HG03521 (cell line): Measurements from ENCODE around the gene PCDHA5.

ENCODE experiments used
- ATAC-seq: cut with Tn5 transposase; IDR thresholded peaks from one replicate; pipeline ENCODE4 v1.9.1; 2021; ENCODE audit warnings: mild to moderate bottlenecking, moderate library complexity; ENCODE audit not compliant: unreplicated experiment

The PCDHA5 gene

DNA sequence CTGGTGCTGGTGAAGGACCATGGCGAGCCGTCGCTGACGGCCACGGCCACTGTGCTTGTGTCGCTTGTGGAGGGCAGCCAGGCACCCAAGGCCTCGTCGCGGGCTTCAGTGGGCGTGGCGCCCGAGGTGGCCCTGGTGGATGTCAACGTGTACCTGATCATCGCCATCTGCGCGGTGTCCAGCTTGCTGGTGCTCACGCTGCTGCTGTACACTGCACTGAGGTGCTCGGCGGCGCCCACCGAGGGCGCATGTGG is 36.5 kb downstream of the PCDHA5 start:
- ATAC-seq, result no peak

DNA sequence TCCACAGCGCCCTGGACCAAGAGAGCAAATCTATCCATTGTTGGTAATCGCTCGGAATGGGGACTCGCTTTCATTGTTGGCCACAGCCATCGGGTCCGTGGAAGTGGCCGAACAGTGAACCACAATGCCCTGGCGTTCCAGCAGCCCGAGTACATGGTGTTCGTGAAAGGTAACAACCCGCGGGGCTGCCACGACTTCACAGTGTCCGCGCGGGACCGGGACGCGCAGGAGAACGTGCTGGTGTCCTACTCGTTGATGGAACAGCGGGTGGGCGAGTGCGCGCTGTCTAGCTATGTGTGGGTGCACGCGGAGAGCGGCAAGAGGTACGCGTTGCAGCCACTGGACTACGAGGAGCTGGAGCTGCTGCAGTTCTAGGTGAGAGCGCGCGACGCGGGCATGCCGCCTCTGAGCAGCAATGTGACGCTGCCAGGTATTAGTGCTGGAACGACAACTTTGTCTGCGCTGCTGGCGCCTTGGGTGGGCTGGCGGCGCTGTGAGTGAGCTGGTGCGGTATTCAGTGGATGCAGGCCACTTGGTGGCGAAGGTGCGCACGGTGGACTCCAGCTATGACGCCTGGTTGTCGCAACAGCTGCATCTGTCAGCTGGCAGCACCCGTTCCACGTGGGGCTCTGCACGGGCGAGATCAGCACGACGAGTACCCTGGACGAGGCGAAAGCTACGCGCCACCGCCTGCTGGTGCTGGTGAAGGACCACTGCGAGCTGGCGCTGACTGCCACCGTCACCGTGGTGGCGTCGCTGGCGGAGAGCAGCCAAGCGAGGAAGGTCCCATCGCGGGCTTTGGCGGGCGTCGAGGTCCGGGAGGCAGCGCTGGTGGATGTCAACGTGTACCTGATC is 41.3 kb downstream of the PCDHA5 start:
- ATAC-seq, result no peak

DNA sequence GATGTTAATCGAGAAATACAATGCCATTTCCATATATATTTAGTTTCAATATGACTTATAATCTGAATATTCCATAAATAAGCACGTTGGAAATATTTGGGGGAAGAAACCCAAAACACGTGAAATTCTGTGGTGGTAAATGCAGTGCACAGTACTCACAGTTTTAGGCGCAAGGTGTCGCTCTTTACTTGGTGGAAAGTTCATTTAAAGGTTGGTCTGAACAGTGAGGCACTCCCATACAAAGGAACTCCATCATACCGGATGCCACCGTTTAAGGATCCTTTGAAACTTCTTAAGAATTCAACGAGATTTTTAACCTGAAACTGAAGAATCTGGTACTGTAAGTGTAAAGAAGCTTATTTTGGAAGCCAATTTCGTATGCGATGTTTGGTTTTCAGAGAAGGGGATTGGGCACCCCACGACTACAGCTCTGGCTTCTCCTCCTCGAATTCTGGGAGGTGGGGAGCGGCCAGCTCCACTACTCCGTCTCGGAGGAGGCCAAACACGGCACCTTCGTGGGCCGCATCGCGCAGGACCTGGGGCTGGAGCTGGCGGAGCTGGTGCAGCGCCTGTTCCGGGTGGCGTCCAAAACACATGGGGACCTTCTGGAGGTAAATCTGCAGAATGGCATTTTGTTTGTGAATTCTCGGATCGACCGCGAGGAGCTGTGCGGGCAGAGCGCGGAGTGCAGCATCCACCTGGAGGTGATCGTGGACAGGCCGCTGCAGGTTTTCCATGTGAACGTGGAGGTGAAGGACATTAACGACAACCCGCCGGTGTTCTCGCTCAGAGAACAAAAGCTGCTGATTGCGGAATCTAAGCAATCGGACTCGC is 47.5 kb downstream of the PCDHA5 start, which contains the start of gene PCDHA11:
TSS of gene PCDHA11 (plus strand) at position 237 of the 834 bp plus-strand sequence. CDS start at position 384, 147 bp downstream.
- no peak for ATAC-seq

DNA sequence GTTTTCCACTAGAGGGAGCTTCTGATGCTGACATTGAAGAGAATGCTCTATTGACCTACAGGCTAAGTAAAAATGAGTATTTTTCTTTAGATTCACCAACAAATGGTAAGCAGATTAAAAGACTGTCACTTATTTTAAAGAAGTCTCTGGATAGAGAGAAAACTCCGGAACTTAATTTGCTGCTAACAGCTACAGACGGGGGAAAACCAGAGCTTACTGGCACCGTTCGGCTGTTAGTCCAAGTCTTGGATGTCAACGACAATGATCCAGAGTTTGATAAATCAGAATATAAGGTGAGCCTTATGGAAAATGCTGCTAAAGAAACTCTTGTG is 48.1 kb downstream of the PCDHA5 start:
- no peak for ATAC-seq

DNA sequence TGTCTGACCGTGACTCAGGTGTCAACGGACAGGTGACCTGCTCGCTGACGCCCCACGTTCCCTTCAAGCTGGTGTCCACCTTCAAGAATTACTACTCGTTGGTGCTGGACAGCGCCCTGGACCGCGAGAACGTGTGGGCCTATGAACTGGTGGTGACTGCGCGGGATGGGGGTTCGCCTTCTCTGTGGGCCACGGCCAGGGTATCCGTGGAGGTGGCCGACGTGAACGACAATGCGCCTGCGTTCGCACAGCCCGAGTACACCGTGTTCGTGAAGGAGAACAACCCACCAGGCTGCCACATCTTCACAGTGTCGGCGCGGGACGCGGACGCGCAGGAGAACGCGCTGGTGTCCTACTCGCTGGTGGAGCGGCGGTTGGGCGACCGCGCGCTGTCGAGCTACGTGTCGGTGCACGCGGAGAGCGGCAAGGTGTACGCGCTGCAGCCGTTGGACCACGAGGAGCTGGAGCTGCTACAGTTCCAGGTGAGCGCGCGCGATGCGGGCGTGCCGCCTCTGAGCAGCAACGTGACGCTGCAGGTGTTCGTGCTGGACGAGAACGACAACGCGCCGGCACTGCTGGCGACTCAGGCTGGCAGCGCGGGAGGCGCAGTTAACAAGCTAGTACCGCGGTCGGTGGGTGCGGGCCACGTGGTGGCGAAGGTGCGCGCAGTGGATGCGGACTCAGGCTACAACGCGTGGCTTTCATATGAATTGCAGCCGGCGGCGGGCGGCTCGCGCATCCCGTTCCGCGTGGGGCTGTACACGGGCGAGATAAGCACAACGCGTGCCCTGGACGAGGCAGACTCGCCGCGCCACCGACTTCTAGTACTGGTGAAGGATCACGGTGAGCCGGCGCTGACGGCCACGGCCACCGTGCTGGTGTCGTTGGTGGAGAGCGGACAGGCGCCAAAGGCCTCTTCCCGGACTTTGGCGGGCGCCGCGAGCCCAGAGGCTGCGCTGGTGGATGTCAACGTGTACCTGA is 49.1 kb downstream of the PCDHA5 start:
- ATAC-seq, result no peak
